HepG2 (cell line): ENCODE measurements around the gene PITX3.

Experiments
- CTCF ChIP-seq: sonication (generic); formaldehyde crosslinking; IDR thresholded peaks from 2 replicates; pipeline ENCODE4 v1.5.0; 2020; ENCODE audit warnings: mild to moderate bottlenecking, missing genetic modification reagents, moderate library complexity
- EZH2 ChIP-seq: conservative IDR thresholded peaks from 2 replicates; pipeline ENCODE4 v1.6.1; 2012; ENCODE audit warnings: mild to moderate bottlenecking, low read depth, low read length, moderate library complexity
- HIC2 ChIP-seq: sonication (generic); formaldehyde crosslinking; IDR thresholded peaks from 2 replicates; pipeline ENCODE4 v1.9.0; 2022; ENCODE audit warnings: low read depth, missing genetic modification reagents
- PATZ1 ChIP-seq: sonication (generic); formaldehyde crosslinking; IDR thresholded peaks from 2 replicates; pipeline ENCODE4 v1.4.0; 2020; ENCODE audit warnings: missing genetic modification reagents
- SNAPC5 ChIP-seq: sonication (generic); formaldehyde crosslinking; IDR thresholded peaks from 2 replicates; pipeline ENCODE4 v1.8.1; 2023; ENCODE audit warnings: mild to moderate bottlenecking, missing genetic modification reagents, borderline replicate concordance
- SP2 ChIP-seq: sonication (generic); formaldehyde crosslinking; IDR thresholded peaks from 2 replicates; pipeline ENCODE4 v1.5.1; 2020; ENCODE audit warnings: mild to moderate bottlenecking, missing genetic modification reagents
- ZNF552 ChIP-seq: sonication (generic); formaldehyde crosslinking; IDR thresholded peaks from 2 replicates; pipeline ENCODE4 v1.9.0; 2022; ENCODE audit warnings: missing genetic modification reagents, mild to moderate bottlenecking, borderline replicate concordance
- ZNF577 ChIP-seq: sonication (generic); formaldehyde crosslinking; IDR thresholded peaks from 2 replicates; pipeline ENCODE4 v1.4.0; 2020; ENCODE audit warnings: mild to moderate bottlenecking, low read depth, missing genetic modification reagents, borderline replicate concordance

- TF ChIP-seq PATZ1 (CRISPR knock-in tag) (no peak), SP2 (no peak), SNAPC5 (CRISPR knock-in tag) (no peak), ZNF577 (CRISPR knock-in tag) (no peak), CTCF (no peak), HIC2 (CRISPR knock-in tag) (no peak), EZH2 (no peak), ZNF552 (CRISPR knock-in tag) (no peak)
Observed at GRCh38 chr10:102211615-102212299, 29.6 kb downstream of the PITX3 start.
